Brain pericyte (primary cell): Measurements from ENCODE around the gene MBLAC1.
"Not testable (repeated sequence)": the region's sequence is repeated elsewhere in the genome, so short reads cannot be mapped to it uniquely, and the experiment has no call there.

ENCODE experiments used
- DNase-seq: peaks from one replicate; pipeline ENCODE4 v3.0.0-alpha.2; 2012; ENCODE audit warnings: low read depth, low spot score

MBLAC1 gene

GRCh38 chr7:100122568-100122967 lies 4.2 kb upstream of the MBLAC1 start:
- DNase-seq = no peak

GRCh38 chr7:100124301-100125230 lies 2.2 kb upstream of the MBLAC1 start:
- DNase-seq = no peak

GRCh38 chr7:100126239-100126930 lies 382 bp upstream of the MBLAC1 start:
- DNase-seq = no peak

GRCh38 chr7:100127866-100128636 lies 1.3 kb downstream of the MBLAC1 start:
- no peak for DNase-seq

- no peak for DNase-seq
Observed at GRCh38 chr7:100128637-100128963, 1.8 kb downstream of the MBLAC1 start.

- DNase-seq = not testable (repeated sequence)
Observed at GRCh38 chr7:100130220-100130607, 3.4 kb downstream of the MBLAC1 start.

- no peak for DNase-seq
Observed at GRCh38 chr7:100130608-100131453, 4.1 kb downstream of the MBLAC1 start.

GRCh38 chr7:100132126-100132525 lies 5.4 kb downstream of the MBLAC1 start:
- no peak for DNase-seq

- DNase-seq = no peak
Observed at GRCh38 chr7:100132697-100133151, 6.0 kb downstream of the MBLAC1 start.

- no peak for DNase-seq
Observed at GRCh38 chr7:100137851-100138760, 11.3 kb downstream of the MBLAC1 start.

- no peak for DNase-seq
Observed at GRCh38 chr7:100141555-100141949, 14.8 kb downstream of the MBLAC1 start.

GRCh38 chr7:100142461-100142860 lies 15.7 kb downstream of the MBLAC1 start:
- DNase-seq = no peak

- not testable (repeated sequence) for DNase-seq
Observed at GRCh38 chr7:100146350-100146749, 19.6 kb downstream of the MBLAC1 start.

GRCh38 chr7:100147278-100147677 lies 20.5 kb downstream of the MBLAC1 start:
- no peak for DNase-seq

- DNase-seq = no peak
Observed at GRCh38 chr7:100148225-100148558, 21.4 kb downstream of the MBLAC1 start.

GRCh38 chr7:100148559-100149328 lies 22.0 kb downstream of the MBLAC1 start, which contains the start of gene LAMTOR4:
Gene LAMTOR4, plus strand, starts transcription at chr7:100148918. Its CDS starts 55 bp downstream, at chr7:100148973.
- peak; percentile 97 for DNase-seq

GRCh38 chr7:100152404-100152803 lies 25.6 kb downstream of the MBLAC1 start:
- DNase-seq = no peak

GRCh38 chr7:100152937-100153666 lies 26.3 kb downstream of the MBLAC1 start:
- DNase-seq = no peak
